Measurements from ENCODE around the gene C5orf22.
"Not testable (repeated sequence)": the region's sequence is repeated elsewhere in the genome, so short reads cannot be mapped to it uniquely, and the experiment has no call there.

Gene C5orf22

GRCh38 chr5:31554552-31554951 is 22.5 kb downstream of the C5orf22 start:
- DNase-seq (ENCODE audit: low spot score): no peak

DNA sequence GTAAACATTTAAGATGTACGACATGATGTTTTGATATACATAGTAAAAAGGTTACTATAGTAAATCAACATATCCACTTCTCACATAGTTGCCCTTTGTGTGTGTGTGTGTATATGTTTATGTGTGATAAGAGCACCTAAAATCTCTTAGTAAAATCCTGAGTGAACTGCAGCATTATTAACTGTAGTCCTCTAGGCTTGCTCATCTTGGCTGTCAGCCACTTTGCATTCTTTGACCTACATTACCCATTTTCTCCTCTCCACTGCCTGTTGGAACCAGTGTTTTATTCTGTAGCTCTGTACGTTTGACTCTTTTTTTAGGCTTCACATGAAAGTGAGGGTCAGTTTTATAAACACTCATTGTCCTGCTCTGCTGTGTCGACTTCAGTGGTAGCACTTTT is 24.4 kb downstream of the C5orf22 start:
- DNase-seq (ENCODE audit: low spot score): no peak

GRCh38 chr5:31559942-31560341 is 27.8 kb downstream of the C5orf22 start:
- no peak for DNase-seq (ENCODE audit: low spot score)

GRCh38 chr5:31561946-31562345 is 29.8 kb downstream of the C5orf22 start:
- no peak for DNase-seq (ENCODE audit: low spot score)

DNA sequence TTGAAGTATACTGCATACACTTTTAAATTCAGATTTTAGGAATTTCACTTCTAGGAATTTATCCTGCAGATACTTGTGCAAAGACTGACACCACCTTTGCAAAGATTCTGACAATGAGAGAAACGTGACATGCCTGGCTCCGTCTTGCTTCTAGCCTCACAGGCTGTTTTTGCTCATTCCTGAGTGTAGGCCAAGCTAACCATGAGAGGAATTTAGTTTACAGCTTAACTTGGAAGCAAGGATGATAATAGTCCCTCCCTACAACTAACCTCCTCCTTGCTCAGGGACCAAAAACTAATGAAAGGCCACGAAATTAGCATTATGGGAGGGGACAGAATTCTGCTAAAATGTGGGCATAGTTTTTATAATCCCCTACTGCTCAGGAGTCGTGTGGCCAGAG is 31.1 kb downstream of the C5orf22 start:
- no peak for DNase-seq (ENCODE audit: low spot score)

DNA sequence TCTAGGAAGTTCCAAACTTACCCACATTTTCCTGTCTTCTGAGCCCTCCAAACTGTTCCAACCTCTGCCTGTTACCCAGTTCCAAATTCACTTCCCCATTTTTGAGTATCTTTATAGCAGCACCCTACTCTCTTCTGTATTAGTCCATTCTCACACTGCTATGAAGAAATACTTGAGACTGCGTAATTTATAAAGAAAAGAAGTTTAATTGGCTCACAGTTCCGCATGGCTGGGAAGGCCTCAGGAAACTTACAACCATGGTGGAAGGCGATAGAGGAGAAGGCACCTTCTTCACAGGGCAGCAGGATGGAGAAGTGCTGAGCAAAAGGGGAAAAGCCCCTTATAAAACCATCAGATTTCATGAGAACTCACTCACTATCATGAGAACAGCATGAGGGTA is 34.3 kb downstream of the C5orf22 start:
- not testable (repeated sequence) for DNase-seq (ENCODE audit: low spot score)

GRCh38 chr5:31568302-31568835 is 36.3 kb downstream of the C5orf22 start:
- DNase-seq (ENCODE audit: low spot score): no peak

GRCh38 chr5:31569068-31569467 is 37.0 kb downstream of the C5orf22 start:
- no peak for DNase-seq (ENCODE audit: low spot score)

DNA sequence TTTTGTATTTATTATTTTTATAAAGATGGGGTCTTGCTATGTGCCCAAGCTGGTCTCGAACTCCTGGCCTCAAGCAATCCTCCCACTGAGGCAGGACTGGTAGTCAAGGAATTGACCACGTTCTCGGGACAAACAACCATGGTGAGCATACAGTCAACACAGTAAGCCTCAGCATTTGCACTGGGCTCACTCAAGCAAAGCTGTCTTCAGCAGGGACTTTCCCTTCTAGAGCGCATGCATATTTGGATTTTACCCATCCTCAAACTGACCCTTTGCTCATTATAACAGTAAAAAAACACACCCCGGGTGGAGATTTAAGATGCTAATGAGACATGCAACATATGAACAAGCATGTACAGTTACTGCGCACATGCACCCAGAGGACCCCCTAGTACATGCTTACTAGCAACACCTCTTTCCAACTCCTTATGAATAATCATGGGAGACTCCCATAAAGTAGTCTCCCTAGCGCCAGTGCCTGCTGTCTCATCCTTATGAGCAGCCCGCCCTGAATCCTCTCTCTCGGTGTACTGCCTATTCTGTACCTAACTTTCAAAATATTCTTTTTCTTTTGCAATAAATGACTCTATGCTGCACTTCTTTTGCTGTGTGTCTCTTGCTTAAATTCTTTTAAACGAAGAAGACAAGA is 41.5 kb downstream of the C5orf22 start:
- no peak for DNase-seq (ENCODE audit: low spot score)

- no peak for DNase-seq (ENCODE audit: low spot score)
Measured at GRCh38 chr5:31574772-31575171, 42.7 kb downstream of the C5orf22 start.

GRCh38 chr5:31577438-31577837 is 45.3 kb downstream of the C5orf22 start:
- no peak for DNase-seq (ENCODE audit: low spot score)

DNA sequence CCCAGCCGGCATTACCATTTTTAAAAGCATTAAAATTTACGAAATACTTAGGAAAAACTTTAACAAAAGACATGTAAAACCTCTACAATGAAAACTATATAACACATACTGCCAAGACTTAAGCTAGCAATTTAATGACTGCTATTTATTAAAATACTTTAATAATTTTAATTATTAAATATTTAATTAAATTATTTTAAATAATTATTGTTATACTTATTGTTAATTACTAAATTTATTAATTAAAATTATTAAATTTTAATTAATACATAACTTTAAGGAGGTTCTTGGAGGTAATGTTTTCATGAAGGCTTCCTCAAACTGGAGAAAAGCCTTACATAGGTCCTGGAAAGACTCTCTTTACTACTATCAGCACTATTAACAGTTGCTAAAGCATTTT is 47.5 kb downstream of the C5orf22 start:
- DNase-seq (ENCODE audit: low spot score): no peak

DNA sequence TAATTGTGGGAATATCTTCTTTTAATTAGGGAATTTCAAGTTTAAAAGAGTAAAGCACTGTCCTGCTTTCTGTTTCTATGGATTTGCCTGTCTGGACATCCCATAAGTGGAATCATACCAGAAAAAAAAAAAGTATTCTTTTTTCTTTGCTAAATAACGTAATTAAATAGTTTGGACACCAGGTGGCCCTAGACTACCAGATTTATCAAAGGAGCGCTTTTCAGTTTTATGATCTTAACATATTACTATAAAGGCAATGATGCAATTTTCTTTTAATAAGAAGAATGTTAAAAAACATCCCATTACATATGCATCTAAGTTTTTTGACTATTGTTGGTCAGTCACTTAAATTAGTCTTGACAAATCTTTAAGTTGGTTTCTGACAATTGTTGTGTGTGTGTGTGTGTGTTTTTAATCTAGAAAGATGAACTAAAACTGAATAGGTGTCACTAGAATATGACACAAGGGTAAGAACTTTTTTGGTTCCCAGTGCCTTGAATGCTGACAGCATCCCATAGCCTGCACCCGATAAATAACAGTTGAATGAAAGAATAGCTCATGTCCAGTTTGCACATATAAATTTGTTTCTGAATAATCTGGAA is 49.5 kb downstream of the C5orf22 start:
- DNase-seq (ENCODE audit: low spot score): no peak

DNA sequence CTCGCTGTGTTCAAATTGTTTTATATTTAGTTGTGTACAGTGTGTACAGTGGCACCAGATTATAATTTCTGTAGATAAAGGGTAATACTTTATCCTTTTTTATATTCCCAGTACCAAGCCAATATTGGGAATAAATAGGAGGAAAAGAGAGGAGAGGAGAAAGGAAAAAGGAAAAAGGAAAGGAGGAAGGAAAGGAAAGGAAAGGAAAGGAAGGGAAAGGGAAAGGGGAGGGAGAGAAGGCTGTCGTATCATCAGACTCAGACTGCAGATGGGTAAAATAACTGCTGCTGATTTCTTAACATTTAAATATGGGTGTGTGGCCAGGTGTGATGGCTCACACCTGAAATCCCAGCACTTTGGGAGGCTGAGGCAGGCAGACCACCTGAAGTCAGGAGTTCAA is 51.0 kb downstream of the C5orf22 start:
- no peak for DNase-seq (ENCODE audit: low spot score)

DNA sequence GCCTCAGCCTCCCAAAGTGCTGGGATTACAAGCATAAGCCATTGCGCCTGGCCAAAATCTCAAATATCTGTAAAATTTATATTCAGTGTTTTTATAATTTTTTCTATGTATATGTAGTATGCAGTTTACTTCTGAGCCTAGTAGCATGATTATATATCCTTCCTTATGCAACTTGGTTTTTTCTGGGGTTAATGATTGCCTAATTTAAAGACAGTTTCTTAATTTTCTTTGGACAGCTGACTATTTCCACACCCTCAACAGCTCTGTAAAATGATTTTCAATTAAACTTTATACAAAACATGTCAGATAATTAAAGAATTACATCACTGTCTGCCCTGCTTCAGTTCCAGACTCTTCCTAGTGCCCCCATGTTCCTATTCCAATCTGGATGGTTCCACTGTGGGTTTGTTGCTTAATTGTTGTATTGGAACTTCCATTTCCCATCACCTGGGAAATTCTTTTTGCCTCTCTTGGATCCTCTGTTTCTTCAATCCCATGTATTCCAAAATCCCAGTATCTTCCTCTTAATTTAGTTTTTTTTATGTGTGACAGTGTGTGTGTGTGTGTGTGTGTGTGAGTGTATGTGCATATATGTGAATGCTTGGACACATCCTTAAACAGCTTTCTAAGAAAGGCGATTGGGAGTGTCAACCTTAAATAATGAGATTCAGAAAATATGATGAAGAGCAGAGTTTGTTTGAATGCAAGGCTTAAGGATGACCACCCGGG is 53.2 kb downstream of the C5orf22 start:
- no peak for DNase-seq (ENCODE audit: low spot score)

DNA sequence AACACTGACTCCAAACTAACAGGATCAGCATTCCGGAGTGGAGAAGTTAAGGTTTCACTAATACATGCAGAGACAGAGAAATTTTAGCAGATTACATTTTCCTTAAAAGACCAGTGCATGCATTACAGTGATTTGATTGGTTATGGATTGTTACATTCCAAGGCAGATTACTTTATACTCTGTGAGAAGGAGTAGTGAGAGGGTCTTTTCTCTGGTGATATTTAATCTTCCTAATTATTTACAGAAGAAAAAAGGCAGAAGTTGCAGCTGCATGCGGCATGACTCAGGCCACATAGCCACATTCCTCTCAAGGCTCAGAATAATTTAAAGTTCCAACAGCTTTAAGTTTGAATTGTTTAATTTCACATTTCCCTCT is 53.8 kb downstream of the C5orf22 start:
- DNase-seq (ENCODE audit: low spot score): no peak

GRCh38 chr5:31587546-31587945 is 55.4 kb downstream of the C5orf22 start:
- no peak for DNase-seq (ENCODE audit: low spot score)

DNA sequence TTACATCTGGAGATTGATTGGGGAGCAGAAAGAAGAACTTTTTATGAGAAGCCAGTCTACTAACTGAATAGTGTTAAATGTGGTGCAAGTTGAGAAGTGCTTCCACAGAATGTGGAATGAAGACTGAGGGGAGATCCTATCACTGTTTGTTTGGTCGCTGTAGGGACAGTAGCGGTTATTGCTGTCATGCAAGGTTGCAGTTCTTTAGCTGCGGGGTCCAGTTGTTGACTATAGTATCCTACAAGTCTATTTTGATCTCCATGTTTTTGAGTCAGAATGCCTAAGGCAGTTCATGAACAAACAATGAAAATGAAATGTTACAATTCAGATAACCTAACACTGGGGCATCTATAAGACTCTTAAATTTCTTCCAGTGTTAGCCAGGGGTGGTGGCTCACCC is 61.6 kb downstream of the C5orf22 start:
- DNase-seq (ENCODE audit: low spot score): no peak

DNA sequence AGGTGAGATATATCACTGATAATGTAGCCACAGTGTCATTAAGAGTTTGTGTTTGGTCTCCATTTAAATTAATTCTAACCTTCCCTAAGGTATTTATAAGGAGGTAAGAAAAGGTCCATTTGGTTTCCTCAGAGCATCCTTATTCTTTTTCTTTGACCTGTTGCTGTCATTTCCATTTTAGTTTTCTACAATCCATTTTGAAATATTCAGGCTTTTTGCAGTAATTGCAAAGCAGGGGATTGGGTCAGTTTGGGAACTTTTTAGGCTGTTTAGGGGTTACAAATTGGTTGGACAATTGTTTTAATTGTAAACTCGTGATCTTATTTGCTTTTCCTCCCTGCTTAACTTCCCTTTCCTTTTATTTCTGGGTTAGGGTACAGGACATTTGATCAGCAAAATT is 64.3 kb downstream of the C5orf22 start:
- DNase-seq (ENCODE audit: low spot score): no peak

- DNase-seq (ENCODE audit: low spot score): no peak
Measured at GRCh38 chr5:31598640-31599611, 66.8 kb downstream of the C5orf22 start.

GRCh38 chr5:31602305-31602704 is 70.2 kb downstream of the C5orf22 start:
- not testable (repeated sequence) for DNase-seq (ENCODE audit: low spot score)

DNA sequence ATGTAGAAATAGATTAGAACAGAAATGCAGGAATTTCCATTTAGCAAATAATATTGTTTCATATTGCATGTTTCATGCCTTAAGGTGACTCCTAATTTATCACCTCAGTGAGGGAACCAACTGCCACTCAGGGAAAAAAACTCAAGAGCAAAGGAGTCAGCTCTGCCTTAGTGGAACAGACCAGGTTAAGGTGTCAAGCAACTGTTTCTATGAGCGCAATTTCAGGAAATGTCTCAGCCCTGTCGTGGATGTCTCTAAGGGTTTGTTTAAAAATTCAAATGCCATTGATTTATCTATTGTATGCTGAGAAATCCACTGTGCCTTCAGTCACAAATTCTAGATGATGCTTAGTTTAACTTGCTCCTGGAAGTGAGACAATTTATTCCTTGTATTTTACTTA is 72.1 kb downstream of the C5orf22 start:
- no peak for DNase-seq (ENCODE audit: low spot score)
